Caco-2 (cell line): ENCODE results near the gene TCEA3. TPM values are rescaled to one million over a fixed set of nuclear protein-coding genes. Genes with fewer than 3 reads are reported as not detected.

Experiments
- BruUV-seq: library from RNA; stranded (reverse); fragments of 400-500 nt; replicated peaks from 2 replicates; lab custom pipeline; 2021; lab: Mats Ljungman, UMichigan
- CTCF ChIA-PET: fragments of 300-600 bp; sonication (Branson Sonifier 250); formaldehyde crosslinking; loops from one replicate; lab custom pipeline; 2022; ENCODE audit warnings: antibody characterized with exemption; lab: Charles Lee
- POLR2A ChIA-PET: fragments of 300-600 bp; sonication (Branson Sonifier 250); formaldehyde crosslinking; loops from one replicate; lab custom pipeline; 2022; ENCODE audit warnings: antibody characterized with exemption; lab: Charles Lee
- DNase-seq, 2 experiments: peaks; one replicate each; pipeline versions ENCODE4 v3.0.0 to v3.0.0-alpha.2; 2020 to 2022
- H3K27me3 ChIP-seq: replicated peaks from 2 replicates; pipeline ENCODE4 v1.6.0; 2011; ENCODE audit warnings: low read length; ENCODE audit not compliant: control insufficient read depth, insufficient read depth
- H3K36me3 ChIP-seq: 2 replicates; pipeline ENCODE4 v1.5.1; 2011; ENCODE audit warnings: low read length; ENCODE audit not compliant: control insufficient read depth, insufficient read depth
- H3K4me1 ChIP-seq: fragments of 250-450 bp; sonication (Bioruptor Pico); 2 replicates; pipeline ENCODE4 v1.5.1; 2020; ENCODE audit warnings: mild to moderate bottlenecking
- H3K4me3 ChIP-seq: 2 replicates; pipeline ENCODE4 v1.5.1; 2011; ENCODE audit warnings: low read depth, mild to moderate bottlenecking, control low read depth, low read length
- H3K9me3 ChIP-seq: fragments of 250-450 bp; sonication (Bioruptor Pico); 2 replicates; pipeline ENCODE4 v1.5.1; 2020; ENCODE audit warnings: mild to moderate bottlenecking, moderate library complexity
- H3K27ac Mint-ChIP-seq: one replicate; pipeline ENCODE4 v1.8.0; 2022; ENCODE audit warnings: mixed read lengths; ENCODE audit not compliant: unreplicated experiment
- H3K27me3 Mint-ChIP-seq: one replicate; pipeline ENCODE4 v1.8.0; 2022; ENCODE audit warnings: mixed read lengths; ENCODE audit not compliant: insufficient read depth, unreplicated experiment
- H3K36me3 Mint-ChIP-seq: one replicate; pipeline ENCODE4 v1.8.0; 2022; ENCODE audit warnings: mild to moderate bottlenecking, mixed read lengths; ENCODE audit not compliant: insufficient read depth, unreplicated experiment
- H3K4me1 Mint-ChIP-seq: one replicate; pipeline ENCODE4 v1.8.0; 2022; ENCODE audit warnings: low read depth, mixed read lengths; ENCODE audit not compliant: unreplicated experiment
- H3K4me3 Mint-ChIP-seq: one replicate; pipeline ENCODE4 v1.8.0; 2022; ENCODE audit warnings: mild to moderate bottlenecking, moderate library complexity, mixed read lengths; ENCODE audit not compliant: unreplicated experiment
- H3K9me3 Mint-ChIP-seq: one replicate; pipeline ENCODE4 v1.8.0; 2022; ENCODE audit warnings: mixed read lengths; ENCODE audit not compliant: unreplicated experiment
- CTCF ChIP-seq, 2 experiments: fragments of 200-600 bp in 1 of 2; IDR thresholded peaks; 1 replicate in 1 of 2; 2 replicates in 1 of 2; pipeline versions ENCODE4 v1.5.1 to v1.8.0; 2011 to 2022; ENCODE audit warnings: antibody characterized with exemption in 1 of 2, control low read depth in 1 of 2, inconsistent platforms in 1 of 2, low read depth in 1 of 2, low read length in 1 of 2, mild to moderate bottlenecking in 1 of 2, moderate library complexity in 1 of 2; ENCODE audit not compliant: insufficient read depth in 1 of 2, severe bottlenecking in 1 of 2, unreplicated experiment in 1 of 2
- intact Hi-C: fragments of 100-400 bp; cut with micrococcal nuclease; formaldehyde crosslinking; loops from one replicate; pipeline ENCODE4 v1.10.0; 2022; ENCODE audit not compliant: unreplicated experiment
- total RNA-seq: library from RNA; stranded (reverse); gene quantifications from 2 replicates; pipeline ENCODE4 v1.2.3, GENCODE V29; 2022

Gene TCEA3
- total RNA-seq, 1 experiment from 2014 or later: 14.6 TPM

DNA sequence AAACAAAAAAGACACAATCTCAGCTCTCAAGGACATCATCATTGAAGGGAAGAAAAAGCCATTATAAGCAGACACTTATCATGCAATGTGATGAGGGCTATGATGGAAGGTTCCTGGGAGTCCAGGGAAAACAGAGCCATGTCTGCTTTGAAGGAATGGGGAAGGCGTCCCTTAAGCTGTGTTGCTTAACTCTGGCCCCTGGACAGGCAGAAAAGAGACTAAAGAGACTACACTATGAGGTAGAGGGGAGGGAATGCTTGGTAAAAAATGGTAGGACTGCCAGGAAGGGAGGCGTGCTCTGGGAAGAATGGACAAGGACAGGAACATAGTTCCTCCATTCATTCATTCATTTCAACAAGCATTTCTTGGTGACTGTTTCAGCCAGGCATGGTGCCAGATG lies 38.2 kb upstream of the TCEA3 start:
- peaks cover 7% of the 10 kb centered on the region for H3K4me1 ChIP-seq
- POLR2A ChIA-PET: no interaction called here
- BruUV-seq: no TSS peak
- no peak overlapping the region for H3K4me3 ChIP-seq
- H3K27me3 ChIP-seq: no peaks in the 10 kb centered on the region
- intact Hi-C loops: no loop called here
- H3K36me3 Mint-ChIP-seq: no peaks in the 10 kb centered on the region
- DNase-seq: no peak
- H3K9me3 ChIP-seq: no peaks in the 10 kb centered on the region
- H3K4me3 Mint-ChIP-seq: no peak overlapping the region
- no peaks in the 10 kb centered on the region for H3K36me3 ChIP-seq
- no peak overlapping the region for H3K27ac Mint-ChIP-seq
- TF ChIP-seq CTCF (IDR thresholded peaks at IDR 0.05; ENCODE audit: insufficient read depth in 1 of 2, low read depth in 1 of 2, low read length in 1 of 2, severe bottlenecking in 1 of 2, unreplicated experiment in 1 of 2): no peak
- no peaks in the 10 kb centered on the region for H3K27me3 Mint-ChIP-seq
- no peaks in the 10 kb centered on the region for H3K9me3 Mint-ChIP-seq
- CTCF ChIA-PET: no interaction called here
- H3K4me1 Mint-ChIP-seq: no peaks in the 10 kb centered on the region

DNA sequence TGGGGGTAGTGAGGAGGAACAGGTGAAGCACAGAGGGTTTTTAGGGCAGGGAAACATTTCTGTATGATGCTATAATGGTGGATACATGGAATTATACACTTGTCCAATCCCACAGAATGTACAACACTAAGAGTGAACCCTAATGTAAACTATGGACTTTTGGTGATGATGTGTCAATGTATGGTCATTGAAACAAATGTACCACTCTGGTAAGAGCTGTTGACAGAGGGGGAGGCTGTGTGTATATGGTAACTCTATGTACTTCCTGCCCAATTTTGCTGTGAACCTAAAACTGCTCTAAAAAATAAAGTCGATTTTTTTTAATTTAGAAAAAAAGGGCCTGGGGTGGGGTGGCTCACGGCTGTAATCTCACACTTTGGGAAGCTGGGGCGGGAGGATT lies 36.5 kb upstream of the TCEA3 start:
- H3K27me3 ChIP-seq: no peaks in the 10 kb centered on the region
- H3K9me3 ChIP-seq: no peaks in the 10 kb centered on the region
- BruUV-seq: no TSS peak
- H3K4me3 Mint-ChIP-seq: no peak overlapping the region
- H3K27ac Mint-ChIP-seq: no peak overlapping the region
- CTCF ChIA-PET: no interaction called here
- H3K27me3 Mint-ChIP-seq: no peaks in the 10 kb centered on the region
- intact Hi-C loops: no loop called here
- no peak for DNase-seq
- no peak for TF ChIP-seq CTCF (IDR thresholded peaks at IDR 0.05; ENCODE audit: insufficient read depth in 1 of 2, low read depth in 1 of 2, low read length in 1 of 2, severe bottlenecking in 1 of 2, unreplicated experiment in 1 of 2)
- no peaks in the 10 kb centered on the region for H3K4me1 Mint-ChIP-seq
- H3K36me3 ChIP-seq: no peaks in the 10 kb centered on the region
- POLR2A ChIA-PET: no interaction called here
- peaks cover 7% of the 10 kb centered on the region for H3K4me1 ChIP-seq
- H3K36me3 Mint-ChIP-seq: no peaks in the 10 kb centered on the region
- no peak overlapping the region for H3K4me3 ChIP-seq
- H3K9me3 Mint-ChIP-seq: no peaks in the 10 kb centered on the region

DNA sequence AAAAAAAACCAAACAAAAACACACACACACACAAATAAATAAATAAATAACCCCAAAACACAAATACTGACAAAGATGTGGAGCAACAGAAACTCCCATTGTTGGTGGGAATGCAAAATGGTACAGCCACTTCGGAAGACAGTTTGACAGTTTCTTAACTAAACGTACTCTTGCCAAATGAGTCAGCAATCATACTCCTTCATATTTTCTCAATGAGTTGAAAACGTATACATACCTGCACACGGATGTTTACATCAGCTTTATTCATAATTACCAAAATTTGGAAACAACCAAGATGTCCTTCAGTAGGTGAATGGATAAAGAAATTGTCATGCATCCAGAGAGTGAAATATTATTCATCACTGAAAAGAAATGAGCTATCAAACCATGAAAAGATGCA lies 36.0 kb upstream of the TCEA3 start:
- DNase-seq: no peak
- TF ChIP-seq CTCF (IDR thresholded peaks at IDR 0.05; ENCODE audit: insufficient read depth in 1 of 2, low read depth in 1 of 2, low read length in 1 of 2, severe bottlenecking in 1 of 2, unreplicated experiment in 1 of 2): no peak
- Histone ChIP-seq H3K27me3 (no peaks in the 10 kb centered on the region), H3K36me3 (no peaks in the 10 kb centered on the region), H3K4me1 (peaks cover 7% of the 10 kb centered on the region), H3K4me3 (no peak overlapping the region), H3K9me3 (no peaks in the 10 kb centered on the region)
- H3K27me3 Mint-ChIP-seq: no peaks in the 10 kb centered on the region
- POLR2A ChIA-PET: no interaction called here
- CTCF ChIA-PET: no interaction called here
- BruUV-seq: no TSS peak
- H3K27ac Mint-ChIP-seq: no peak overlapping the region
- intact Hi-C loops: no loop called here
- H3K9me3 Mint-ChIP-seq: no peaks in the 10 kb centered on the region
- no peak overlapping the region for H3K4me3 Mint-ChIP-seq
- no peaks in the 10 kb centered on the region for H3K4me1 Mint-ChIP-seq
- no peaks in the 10 kb centered on the region for H3K36me3 Mint-ChIP-seq
